ENCODE data around the gene CSRP2.
A peak's percentile ranks its signal among the peaks of the same experiment; 100 is the strongest.

The CSRP2 gene

DNA sequence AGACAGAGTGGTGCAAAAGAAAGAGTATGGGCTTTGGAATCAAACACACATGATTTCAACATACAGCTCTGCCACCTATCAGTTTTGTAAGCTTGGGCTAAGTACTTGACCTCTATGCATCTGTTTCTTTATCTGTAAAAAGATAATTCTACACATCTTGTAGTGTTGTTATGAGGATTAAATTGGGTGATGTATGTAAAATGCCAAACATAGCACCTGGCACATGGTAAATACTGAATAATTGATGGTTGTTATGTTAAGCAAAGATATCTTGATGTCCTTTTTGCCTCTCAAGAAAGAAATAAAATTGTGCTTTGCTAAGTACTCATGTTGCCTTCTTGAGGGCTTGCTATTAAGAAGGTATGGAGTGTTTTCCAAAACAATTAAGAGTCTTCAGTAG, 2.3 kb upstream of the CSRP2 start:
- no peak for TF ChIP-seq EZH2phosphoT487 (conservative IDR thresholded peaks at IDR 0.05; ENCODE audit: low read length)
- TF ChIP-seq CTCF (IDR thresholded peaks at IDR 0.05; ENCODE audit: insufficient read depth, low read length, poor library complexity, severe bottlenecking) = no peak
- no peaks in the 10 kb centered on the region for H3K9me2 ChIP-seq (replicated peaks; ENCODE audit: insufficient read depth, low read length)
- H3K36me3 ChIP-seq (ENCODE audit: low read length) = no peaks in the 10 kb centered on the region

GRCh38 chr12:76880519-76881023, 1.8 kb upstream of the CSRP2 start:
- Histone ChIP-seq H3F3A (ENCODE audit: insufficient read depth) (no peaks in the 10 kb centered on the region), H3K4me2 (ENCODE audit: low read depth, low read length, poor library complexity, severe bottlenecking) (no peak overlapping the region), H3K27me3 (ENCODE audit: low read length) (no peaks in the 10 kb centered on the region), H3K36me3 (ENCODE audit: low read length) (no peaks in the 10 kb centered on the region), H3K79me2 (ENCODE audit: insufficient read depth, low read length) (no peaks in the 10 kb centered on the region), H2AFZ (ENCODE audit: low read depth, low read length, severe bottlenecking) (no peak overlapping the region), H4K20me1 (ENCODE audit: low read depth, low read length) (no peaks in the 10 kb centered on the region), H3K9me3 (ENCODE audit: insufficient read depth, low read length) (no peaks in the 10 kb centered on the region), H3K9ac (ENCODE audit: low read length) (no peak overlapping the region), H3K4me3 (ENCODE audit: insufficient read depth, low read length, poor library complexity, severe bottlenecking) (no peak overlapping the region), H3K9me2 (replicated peaks; ENCODE audit: insufficient read depth, low read length) (no peaks in the 10 kb centered on the region), H3K27ac (ENCODE audit: low read depth, low read length) (no peak overlapping the region)
- TF ChIP-seq EZH2phosphoT487 (conservative IDR thresholded peaks at IDR 0.05; ENCODE audit: low read length) = no peak
- no peak for TF ChIP-seq CTCF (IDR thresholded peaks at IDR 0.05; ENCODE audit: insufficient read depth, low read length, poor library complexity, severe bottlenecking)

More for the DNA sequence above, 2.3 kb upstream of the CSRP2 start:
- Histone ChIP-seq H3K27me3 (ENCODE audit: low read length) (no peaks in the 10 kb centered on the region), H3K4me3 (ENCODE audit: insufficient read depth, low read length, poor library complexity, severe bottlenecking) (no peak overlapping the region), H2AFZ (ENCODE audit: low read depth, low read length, severe bottlenecking) (no peak overlapping the region), H3K79me2 (ENCODE audit: insufficient read depth, low read length) (no peaks in the 10 kb centered on the region), H3K27ac (ENCODE audit: low read depth, low read length) (no peak overlapping the region), H3K9ac (ENCODE audit: low read length) (no peak overlapping the region), H3K4me2 (ENCODE audit: low read depth, low read length, poor library complexity, severe bottlenecking) (no peak overlapping the region), H3F3A (ENCODE audit: insufficient read depth) (no peaks in the 10 kb centered on the region), H3K9me3 (ENCODE audit: insufficient read depth, low read length) (no peaks in the 10 kb centered on the region), H4K20me1 (ENCODE audit: low read depth, low read length) (no peaks in the 10 kb centered on the region)

- H3K27me3 ChIP-seq (ENCODE audit: low read length) = no peaks in the 10 kb centered on the region
- peak overlapping the region; percentile 98 for H2AFZ ChIP-seq (ENCODE audit: low read depth, low read length, severe bottlenecking)
- H3K4me2 ChIP-seq (ENCODE audit: low read depth, low read length, poor library complexity, severe bottlenecking) = peak overlapping the region; percentile 78
- no peaks in the 10 kb centered on the region for H3K9me2 ChIP-seq (replicated peaks; ENCODE audit: insufficient read depth, low read length)
- H3K79me2 ChIP-seq (ENCODE audit: insufficient read depth, low read length) = no peaks in the 10 kb centered on the region
- no peaks in the 10 kb centered on the region for H3K36me3 ChIP-seq (ENCODE audit: low read length)
- no peak overlapping the region for H3K4me3 ChIP-seq (ENCODE audit: insufficient read depth, low read length, poor library complexity, severe bottlenecking)
- H3K27ac ChIP-seq (ENCODE audit: low read depth, low read length) = no peak overlapping the region
- H3K9me3 ChIP-seq (ENCODE audit: insufficient read depth, low read length) = no peaks in the 10 kb centered on the region
- H3F3A ChIP-seq (ENCODE audit: insufficient read depth) = no peaks in the 10 kb centered on the region
- no peak for TF ChIP-seq EZH2phosphoT487 (conservative IDR thresholded peaks at IDR 0.05; ENCODE audit: low read length)
- TF ChIP-seq CTCF (IDR thresholded peaks at IDR 0.05; ENCODE audit: insufficient read depth, low read length, poor library complexity, severe bottlenecking) = no peak
- no peaks in the 10 kb centered on the region for H4K20me1 ChIP-seq (ENCODE audit: low read depth, low read length)
- H3K9ac ChIP-seq (ENCODE audit: low read length) = no peak overlapping the region
These were observed 1.1 kb upstream of the CSRP2 start for GRCh38 chr12:76879710-76880518.
